HG02970 (cell line): Measurements from ENCODE around the gene NR4A3.

Source experiments
- ATAC-seq: cut with Tn5 transposase; IDR thresholded peaks from one replicate; pipeline ENCODE4 v1.9.1; 2021; ENCODE audit warnings: mild to moderate bottlenecking, moderate library complexity, moderate number of reproducible peaks; ENCODE audit not compliant: unreplicated experiment, low FRiP score

The NR4A3 gene

GRCh38 chr9:99811598-99812383 lies 9.9 kb upstream of the NR4A3 start:
- no peak for ATAC-seq

GRCh38 chr9:99813739-99814138 lies 7.9 kb upstream of the NR4A3 start:
- no peak for ATAC-seq

GRCh38 chr9:99814359-99814758 lies 7.3 kb upstream of the NR4A3 start:
- no peak for ATAC-seq

GRCh38 chr9:99816392-99816791 lies 5.3 kb upstream of the NR4A3 start:
- no peak for ATAC-seq

GRCh38 chr9:99818500-99818899 lies 3.2 kb upstream of the NR4A3 start:
- ATAC-seq = no peak

GRCh38 chr9:99819123-99819855 lies 2.4 kb upstream of the NR4A3 start:
- ATAC-seq = peak; percentile 51

GRCh38 chr9:99819856-99820684 lies 1.6 kb upstream of the NR4A3 start:
- peak; percentile 55 for ATAC-seq

GRCh38 chr9:99820685-99821395 lies 845 bp upstream of the NR4A3 start:
- no peak for ATAC-seq

- ATAC-seq = no peak
Measured at GRCh38 chr9:99822109-99822805, 572 bp downstream of the NR4A3 start.

GRCh38 chr9:99822806-99823591 lies 1.3 kb downstream of the NR4A3 start:
- ATAC-seq = no peak

- ATAC-seq = no peak
Measured at GRCh38 chr9:99823681-99824377, 2.1 kb downstream of the NR4A3 start.

- no peak for ATAC-seq
Measured at GRCh38 chr9:99824378-99825171, 2.9 kb downstream of the NR4A3 start.

GRCh38 chr9:99825172-99826046 lies 3.7 kb downstream of the NR4A3 start:
- no peak for ATAC-seq

- ATAC-seq = no peak
Measured at GRCh38 chr9:99826579-99826978, 4.9 kb downstream of the NR4A3 start.

GRCh38 chr9:99827244-99827643 lies 5.6 kb downstream of the NR4A3 start:
- ATAC-seq = no peak

- no peak for ATAC-seq
Measured at GRCh38 chr9:99828054-99828416, 6.3 kb downstream of the NR4A3 start.
